NCI-H2196 treated with DMSO at 0.1 percent for 48 hours (cell line): Measurements from ENCODE around the gene SDF4.
A peak's percentile ranks its signal among the peaks of the same experiment; 100 is the strongest.

Experiments
- DNase-seq: peaks from one replicate; lab custom pipeline; 2025; ENCODE audit not compliant: unreplicated experiment; lab: John Stamatoyannopoulos, UW

SDF4 gene

DNA sequence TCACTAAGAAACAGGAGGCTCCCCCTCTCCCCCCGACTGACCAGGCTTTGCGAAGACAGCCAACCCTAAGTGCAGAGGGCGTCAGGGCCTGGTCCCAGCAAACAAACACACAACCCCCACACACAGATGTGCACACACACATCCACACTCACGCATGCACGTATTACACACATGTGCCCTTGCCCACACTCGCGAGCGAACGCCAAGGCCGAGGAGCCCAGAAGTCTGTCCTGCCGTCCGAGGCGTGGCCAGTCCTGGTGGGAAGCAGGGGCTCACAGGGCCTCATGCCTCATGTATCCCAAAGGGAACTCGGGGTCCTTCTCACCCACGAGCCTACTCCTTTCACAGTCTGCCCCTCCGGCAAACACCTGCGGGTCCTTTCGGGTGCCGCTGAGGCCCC lies 2.0 kb downstream of the SDF4 start:
- DNase-seq, result no peak

DNA sequence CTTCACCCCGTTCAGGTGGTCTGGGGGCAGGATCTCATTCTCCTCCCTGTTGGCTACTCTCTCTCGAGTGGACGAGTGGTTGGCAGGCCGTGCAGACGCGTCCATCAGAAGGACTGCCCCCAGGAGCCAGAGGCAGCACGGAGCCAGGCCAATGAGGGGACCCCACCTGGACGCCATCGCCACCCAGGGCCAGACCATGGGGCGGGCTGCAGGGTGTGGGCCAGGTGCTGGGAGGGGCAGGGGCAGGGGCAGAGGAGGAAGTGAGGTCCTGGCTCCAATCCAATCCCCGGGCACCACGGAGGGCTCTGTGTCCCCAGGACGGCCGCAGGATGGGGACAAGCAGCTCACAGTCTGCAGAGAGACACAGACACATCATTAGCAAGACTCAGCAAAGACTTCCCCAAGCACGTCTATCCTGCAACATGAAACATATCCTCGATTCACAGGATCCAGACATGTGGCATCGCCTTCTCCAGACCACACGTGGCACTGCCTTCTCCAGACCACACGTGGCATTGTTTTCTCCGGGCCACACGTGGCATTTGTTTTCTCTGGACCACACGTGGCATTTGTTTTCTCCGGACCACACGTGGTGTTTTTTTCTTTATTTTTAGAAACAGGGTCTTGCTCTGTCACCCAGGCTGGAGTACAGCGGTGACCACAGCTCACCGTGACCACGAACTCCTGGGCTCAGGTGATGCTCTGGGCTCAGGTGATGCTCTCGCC lies 3.0 kb downstream of the SDF4 start:
- no peak for DNase-seq

DNA sequence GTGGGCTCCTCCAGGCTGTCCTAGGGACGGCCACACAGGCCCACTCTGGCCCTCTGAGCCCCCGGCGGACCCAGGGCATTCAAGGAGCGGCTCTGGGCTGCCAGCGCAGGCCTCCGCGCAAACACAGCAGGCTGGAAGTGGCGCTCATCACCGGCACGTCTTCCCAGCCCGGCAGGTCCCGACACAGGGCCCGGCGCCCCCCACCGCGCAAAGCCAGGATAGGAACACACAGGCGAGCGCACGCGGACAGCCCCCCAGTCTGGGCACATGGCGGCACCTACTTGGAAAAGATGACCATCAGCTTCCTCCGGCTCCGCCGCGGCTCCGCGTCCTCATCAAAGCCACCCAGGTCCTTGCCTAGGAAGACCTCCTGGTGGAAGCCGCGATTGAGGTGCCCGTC lies 3.6 kb downstream of the SDF4 start:
- DNase-seq, result no peak

DNA sequence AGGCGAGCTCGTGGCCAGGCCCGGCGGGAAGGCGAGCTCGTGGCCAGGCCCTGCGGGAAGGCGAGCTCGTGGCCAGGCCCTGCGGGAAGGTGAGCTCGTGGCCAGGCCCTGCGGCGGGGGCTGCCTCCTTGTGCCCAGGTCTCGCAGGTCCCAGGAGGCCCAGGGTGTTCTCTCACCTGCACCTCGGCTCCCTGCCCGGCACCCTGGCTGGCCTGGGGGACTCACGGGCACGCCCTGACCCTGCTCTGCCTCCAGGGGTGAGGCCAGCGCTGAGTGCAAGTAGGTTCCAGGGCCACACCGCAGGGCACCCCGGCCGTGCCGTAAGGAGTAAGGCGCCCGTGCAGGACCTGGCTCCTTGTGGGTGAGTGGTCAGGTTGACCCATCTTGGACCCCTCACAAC lies 4.4 kb downstream of the SDF4 start:
- no peak for DNase-seq

DNA sequence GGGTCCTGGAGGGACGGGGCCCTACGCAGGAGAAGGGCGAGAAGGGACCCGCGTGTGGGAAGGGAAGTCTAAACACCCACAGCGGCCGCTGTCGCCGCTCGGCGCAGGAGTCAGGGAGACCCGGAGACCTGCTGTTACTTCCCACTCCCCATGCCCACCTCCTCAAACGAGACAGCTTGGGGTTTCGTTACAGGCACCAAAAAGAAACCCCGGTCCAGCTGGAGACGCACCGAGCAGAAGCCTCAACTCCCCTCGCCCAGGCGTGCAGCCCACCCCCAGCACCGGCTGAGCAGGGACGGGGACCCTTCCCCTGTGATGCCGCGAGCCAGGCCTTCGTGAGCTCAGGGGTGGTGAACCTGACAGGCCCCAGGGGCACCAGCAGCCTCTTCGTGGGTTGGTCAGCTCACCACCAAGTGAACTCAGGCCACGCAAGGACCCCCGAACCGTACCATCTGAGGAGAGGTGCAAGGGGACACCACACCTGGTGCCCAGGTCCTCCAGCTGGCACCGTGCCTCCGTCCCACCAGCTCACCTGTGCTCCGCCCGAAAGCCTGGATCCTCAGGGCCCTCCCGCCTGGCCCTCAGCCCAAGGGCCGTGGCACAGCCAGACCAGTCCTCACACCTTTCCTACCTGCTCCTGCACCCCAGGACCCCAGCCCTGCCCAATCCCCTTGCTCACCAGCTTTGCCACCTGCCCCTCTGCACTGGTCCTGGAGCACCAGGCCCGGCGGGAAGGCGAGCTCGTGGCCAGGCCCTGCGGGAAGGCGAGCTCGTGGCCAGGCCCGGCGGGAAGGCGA lies 5.0 kb downstream of the SDF4 start:
- no peak for DNase-seq

DNA sequence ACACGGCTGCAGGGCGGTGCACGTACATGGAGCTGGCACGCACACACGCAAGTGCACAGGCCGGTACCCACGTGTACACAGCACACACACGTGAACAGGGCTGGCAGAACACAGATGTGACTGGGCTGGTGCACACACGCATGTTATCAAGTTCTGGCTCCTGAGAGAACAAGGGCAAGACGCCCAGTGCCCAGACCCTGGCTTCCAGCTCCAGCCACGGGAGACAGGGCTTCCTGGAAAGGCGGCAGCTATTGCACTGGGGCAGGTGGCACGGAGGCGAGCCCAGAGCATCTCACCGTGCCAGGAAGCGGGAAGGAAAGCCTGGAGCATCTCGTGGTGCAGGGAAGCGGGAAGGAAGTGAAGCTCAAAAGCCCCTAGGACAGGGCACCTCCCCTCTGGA lies 5.9 kb downstream of the SDF4 start:
- no peak for DNase-seq

DNA sequence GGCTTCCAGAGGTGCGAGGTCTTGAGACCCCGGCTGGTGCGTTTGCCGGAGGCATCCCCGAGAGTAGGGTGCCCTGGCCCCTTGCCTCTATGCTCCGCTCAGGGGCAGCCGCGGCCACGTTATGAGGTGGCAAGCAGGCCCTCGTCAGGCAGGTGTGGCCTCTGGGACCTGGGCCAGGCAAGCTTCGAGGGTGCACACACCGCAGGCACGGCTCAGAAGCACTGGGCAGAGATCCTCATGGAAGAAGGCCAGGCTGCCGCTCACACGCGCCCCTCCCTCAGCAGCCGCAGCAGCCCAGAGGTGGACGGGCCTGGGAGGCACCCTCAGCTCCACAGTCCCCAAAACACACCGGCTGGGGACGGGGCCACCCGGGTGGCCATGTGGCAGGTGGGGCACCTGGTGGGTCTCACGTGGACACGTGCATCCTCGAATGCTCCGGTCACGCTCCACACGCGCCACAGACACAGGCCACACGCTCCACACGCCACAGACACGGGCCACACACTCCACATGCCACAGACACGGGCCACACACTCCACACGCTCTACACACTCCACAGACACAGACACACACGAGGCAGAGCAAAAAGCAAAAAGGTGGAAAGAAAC lies 6.5 kb downstream of the SDF4 start:
- DNase-seq, result peak; percentile 68

DNA sequence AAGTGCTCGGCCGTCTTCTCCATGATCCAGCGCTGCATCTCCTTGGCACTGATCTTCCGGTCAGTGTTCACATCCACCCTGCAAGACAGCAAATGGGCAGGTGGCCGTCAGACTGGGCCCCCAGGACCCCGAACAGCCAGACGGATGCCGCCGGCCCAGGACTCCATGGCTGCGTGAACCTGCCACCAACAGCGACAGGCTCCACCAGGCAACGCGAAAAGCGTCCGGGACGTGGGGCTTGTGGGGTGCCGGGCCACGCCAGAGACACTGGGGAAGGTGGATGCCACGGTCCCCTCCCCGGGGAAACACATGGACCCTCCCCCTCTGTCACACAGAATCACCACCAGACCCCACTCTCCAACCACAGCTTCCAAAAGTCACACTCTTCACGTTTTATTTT lies 7.9 kb downstream of the SDF4 start:
- DNase-seq, result no peak

DNA sequence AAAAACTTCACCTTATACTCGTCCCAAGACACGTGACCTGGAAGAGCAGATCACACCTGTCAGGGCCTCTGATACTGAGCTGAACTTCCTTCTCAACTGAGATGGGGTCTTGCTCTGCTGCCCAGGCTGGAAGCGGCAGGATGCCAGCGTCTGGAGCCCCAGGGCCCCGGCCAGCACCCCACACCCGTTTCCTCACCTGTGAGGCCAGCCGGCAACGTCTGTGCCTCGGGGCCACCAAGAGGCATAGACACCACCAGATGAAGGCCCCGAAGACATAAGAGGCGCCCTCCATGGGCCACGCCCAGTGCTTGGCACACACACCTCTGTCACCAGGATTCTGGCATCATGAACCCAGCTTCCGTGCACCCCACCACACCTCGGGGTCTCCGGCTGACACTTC lies 8.5 kb downstream of the SDF4 start:
- no peak for DNase-seq

DNA sequence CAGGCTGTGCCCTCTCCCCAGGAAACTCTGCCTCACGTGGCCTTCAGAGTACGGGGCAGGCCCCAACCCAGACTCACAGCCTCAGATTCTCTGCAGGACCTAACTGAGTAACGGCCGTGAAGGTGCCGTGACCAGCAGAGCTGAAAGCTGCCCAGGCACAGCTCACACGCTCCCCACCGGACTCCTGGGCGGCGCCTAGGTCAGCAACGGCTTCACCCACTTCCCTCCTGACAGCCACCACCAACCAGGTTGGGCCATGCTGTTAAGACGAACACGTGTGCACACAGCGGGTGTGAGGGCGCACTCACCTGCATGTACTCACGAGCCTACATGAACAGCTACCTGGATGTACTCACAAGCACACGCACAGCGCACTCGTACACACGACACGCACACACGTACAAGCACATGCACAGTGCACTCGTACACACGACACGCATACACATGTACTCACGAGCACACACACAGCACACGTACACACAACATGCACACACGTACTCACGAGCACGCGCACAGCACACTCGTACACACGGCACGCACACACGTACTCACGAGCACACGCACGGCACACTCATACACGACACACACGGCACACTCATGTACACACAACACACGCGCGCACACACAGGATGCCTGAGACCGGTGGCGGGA lies 9.1 kb downstream of the SDF4 start:
- DNase-seq, result no peak

DNA sequence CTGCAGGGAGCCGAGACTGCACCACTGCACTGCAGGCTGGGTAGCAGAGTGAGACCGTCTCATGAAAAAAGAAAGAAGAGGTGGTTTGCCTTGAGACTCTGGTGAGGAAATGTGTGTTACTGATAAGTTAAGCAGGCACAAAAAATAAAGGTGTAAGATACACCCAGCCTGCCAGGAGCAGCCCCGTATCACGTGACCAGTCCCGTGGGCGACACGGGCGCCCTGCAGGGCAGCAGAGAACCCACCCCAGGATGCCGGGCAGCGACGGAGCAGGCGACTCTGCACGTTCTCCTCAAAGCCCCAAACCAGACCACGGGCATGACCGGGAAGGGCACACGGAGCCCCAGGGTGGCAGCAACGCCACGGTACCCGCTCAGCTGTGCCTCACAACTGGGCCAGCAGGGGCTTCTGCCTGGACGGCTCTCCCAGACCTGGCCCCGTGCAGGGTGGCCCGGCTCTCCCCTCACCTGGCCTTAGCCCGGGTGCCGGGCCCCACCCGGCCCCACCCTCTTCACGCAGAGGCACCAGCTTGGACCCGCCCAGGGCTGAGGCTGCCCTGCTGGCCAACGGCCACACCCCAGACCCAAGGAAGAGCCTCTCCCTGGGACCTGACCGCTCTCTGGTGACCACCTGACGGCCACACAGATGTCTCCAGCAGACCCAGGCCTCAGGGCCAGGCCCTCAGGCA lies 9.8 kb downstream of the SDF4 start:
- no peak for DNase-seq

DNA sequence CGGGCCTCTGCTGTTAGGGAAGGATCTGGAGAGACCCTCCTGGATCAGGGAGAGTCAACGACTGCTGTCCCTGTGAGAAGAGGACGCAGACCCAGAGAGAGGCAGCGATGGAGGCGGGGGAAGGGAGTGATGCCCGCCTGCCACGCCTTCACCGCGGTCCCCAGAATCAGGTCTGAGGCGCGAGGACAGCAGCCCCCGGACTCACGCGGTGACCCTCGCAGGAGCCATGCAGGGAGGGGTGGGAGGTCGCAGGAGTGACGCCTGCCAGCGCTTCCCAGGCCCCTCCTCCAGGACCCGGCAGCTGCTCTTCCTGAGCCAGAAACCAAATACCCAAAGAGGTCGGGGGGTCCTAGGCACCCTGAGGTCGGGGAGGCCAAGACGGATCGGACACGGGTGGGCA lies 11.6 kb downstream of the SDF4 start:
- DNase-seq, result no peak

DNA sequence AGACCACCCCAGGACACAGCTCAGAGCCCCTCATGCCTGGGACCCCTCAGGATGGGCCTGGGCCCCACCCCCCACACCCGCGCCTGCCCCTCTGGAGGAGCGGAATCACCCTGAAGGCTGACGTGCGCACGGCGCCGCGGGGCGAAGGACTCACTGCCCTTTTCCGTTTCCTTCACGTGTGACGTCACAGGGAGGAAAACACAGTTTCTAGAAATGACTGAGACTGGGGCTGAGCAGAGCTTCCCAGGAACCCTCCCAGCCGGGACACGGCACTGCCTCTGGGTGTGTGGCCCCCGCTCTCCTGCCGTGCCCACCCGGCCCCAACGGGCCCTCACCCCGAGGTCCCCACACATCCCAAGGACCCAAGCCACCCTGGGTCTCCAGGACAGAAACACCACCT lies 12.5 kb downstream of the SDF4 start:
- no peak for DNase-seq

DNA sequence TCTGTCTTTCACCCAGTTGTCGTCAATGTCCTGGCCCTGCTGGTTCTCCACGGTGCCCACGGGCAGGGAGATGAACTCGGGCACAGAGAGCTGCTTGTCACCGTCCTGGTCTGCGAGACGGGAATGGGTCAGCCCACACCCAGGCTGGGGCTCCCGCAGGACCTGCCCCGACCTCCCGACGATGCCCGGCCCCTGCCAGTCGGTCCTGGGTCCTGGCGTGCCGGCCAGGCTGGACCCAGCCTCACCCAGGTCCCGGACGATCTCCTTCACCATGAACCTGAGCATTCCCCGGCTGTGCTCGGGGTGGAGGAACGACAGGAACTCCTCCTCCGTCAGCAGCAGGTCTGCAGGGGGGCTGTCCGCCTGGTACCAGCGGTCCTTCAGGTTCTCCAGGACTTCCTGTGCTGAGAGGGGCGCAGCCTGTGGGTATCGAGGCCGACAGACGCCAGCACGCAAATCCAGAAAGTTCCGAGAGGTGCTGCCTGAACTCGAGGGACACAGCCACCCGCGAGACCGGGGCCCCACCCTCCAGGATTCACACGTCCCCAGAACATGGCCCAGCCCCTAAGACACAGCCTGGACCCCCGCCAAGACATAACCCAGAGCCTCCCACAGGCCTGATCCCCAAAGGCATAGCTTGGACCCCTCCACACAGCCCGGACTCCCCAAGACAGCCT lies 13.1 kb downstream of the SDF4 start:
- DNase-seq, result no peak

DNA sequence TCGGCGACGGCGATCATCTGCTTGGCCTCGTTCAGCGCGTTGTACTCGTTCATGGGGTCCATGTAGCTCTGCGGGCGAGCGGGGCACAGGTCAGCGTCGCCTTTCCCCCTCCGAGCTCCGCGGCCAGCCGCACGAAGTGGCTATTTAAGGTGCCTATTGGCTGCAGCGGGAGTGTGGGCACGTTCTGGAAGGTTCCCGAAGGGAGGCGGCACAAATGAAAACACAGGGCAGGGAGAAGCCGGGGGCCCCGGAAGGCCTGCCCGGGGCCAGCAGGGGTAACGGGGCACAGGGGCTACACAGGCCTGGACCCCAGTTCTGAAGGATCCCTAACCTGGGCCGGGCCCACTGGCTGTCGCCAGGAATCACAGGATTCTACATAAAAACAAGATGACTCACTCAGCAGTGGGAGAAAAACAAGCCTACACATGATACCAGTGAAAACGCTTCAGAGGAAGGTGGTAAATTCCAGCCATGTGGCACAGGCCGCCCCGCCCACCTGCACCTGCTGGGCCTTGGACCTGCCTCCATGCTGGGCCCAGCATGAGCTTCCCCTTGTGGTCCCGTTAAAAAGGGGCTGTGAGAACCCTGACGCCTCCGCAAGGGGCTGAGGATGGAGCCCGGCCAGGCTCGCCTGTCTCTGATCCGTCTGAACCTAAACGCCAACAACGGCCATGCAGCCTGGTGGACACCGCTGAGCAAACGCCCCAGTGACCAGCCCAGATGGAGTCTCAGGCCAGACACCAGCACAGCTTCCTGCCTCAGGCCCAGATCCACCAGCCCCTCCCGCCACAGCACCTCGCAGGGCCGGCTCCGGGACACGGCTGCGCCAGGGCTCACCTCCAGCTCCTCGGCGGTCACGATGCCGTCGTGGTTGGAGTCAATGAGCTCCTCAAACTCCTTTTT lies 13.9 kb downstream of the SDF4 start:
- DNase-seq, result no peak

DNA sequence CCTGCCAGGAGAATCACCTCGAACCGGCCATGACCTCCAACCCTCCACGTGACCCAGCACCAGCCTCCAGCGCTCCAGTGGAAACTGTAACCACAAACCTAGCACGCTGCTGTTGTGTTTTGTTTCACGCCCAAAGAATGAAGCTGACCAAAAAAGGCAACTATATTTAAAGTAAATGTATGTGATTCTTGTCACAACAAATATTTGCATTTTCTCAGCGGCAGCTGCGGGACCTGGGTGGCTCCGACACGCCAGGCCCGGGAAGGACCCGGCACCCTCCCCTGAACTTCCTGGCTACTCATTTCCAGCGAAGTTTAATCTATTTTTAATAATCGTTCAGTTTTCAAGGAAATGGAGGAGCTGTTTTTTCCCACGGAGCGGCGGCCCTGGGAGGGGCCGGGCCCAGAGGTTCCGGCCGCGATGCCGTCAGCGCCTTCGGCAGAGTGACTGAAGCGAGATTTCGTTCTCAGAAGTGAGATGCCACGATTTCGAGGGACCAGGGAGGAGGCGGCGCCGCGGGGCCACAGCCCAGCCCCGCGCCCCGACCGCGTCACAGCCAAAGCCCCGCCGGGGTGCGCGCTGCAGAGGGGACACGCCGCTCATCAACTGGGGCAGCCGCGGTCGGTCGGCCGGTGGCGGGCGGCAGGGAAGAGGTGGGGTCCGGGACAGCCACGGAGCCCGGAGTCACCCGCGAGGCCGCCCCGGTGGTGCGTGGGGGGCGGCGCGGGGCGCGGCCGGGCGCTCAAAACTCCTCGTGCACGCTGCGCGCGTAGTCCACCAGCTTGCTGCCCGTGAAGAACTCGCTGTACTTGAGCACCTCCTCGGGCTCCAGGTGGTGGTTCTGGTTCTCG lies 14.8 kb downstream of the SDF4 start:
- DNase-seq, result no peak

DNA sequence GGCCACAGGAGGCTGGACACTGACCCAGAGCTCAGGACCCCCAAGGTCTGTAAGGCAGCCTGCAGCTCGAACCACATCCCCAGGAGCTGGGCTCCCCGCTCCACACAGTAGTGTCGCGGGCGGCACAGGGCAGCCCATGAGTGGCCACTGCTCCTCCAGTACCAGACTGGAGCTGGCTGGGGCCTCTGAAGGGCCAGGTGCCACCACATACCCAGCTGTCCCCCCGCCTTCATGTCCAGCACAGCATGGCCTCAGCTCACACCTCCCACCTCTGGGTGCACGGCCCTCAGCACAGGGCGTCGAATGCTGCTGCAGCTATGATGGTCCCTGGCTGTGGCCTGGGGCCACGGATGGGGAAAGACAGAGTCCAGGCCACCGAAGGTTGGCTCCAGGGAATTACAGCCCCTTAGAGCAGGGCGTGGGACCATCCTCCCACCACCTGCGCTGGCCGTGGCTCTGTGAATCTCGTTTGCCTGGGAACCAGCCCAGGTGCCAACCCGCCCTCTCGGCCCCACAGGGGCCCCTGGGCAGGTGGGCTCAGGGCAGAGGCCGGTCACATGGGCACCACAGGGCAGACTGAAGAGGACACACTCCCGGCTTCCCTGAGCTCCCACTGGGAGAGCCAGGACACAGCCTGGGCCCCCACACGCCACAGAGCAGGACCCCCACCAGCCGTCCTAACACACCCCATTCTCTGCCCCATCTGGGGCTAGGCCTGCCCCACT lies 15.8 kb downstream of the SDF4 start:
- no peak for DNase-seq

DNA sequence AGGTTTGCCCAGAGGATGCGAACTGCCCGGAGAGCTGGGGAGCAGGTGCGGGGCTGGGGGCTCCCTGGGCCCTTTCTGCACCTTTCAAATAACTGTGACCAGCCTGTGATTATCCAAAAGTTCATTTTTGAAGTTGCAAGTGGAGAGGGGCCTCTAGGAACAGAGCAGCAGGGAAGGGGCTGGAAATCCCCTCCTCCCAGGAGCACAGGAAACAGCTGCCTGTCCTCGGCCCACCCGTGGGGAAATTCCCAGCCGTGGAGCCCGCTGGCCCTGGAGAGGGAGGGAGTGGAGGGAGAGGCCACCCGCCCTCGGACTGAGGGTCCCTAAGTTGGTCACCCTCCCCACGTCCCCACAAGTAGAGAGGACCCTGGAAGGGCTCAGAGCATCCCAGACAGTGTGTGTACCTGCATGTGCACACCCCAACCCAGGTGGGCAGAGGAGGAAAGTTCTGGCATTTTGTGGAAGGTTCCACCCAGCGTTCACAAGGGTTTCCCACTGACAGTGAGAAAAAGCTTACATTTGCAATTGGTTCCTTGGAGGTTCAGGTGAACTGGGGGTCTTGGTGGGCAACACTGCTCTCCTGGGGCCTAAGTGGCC lies 16.6 kb downstream of the SDF4 start:
- DNase-seq, result no peak
